Measurements from ENCODE around the gene RNU6-9.

RNU6-9 gene

GRCh38 chr19:896999-897398 is 3.7 kb downstream of the RNU6-9 start:
- TF ChIP-seq CTCF (IDR thresholded peaks at IDR 0.05) = no peak

GRCh38 chr19:897442-898039 is 4.3 kb downstream of the RNU6-9 start:
- TF ChIP-seq CTCF (IDR thresholded peaks at IDR 0.05) = no peak

- TF ChIP-seq CTCF (IDR thresholded peaks at IDR 0.05) = no peak
These were observed 5.4 kb downstream of the RNU6-9 start for GRCh38 chr19:898663-899062.

- no peak for TF ChIP-seq CTCF (IDR thresholded peaks at IDR 0.05)
These were observed 6.2 kb downstream of the RNU6-9 start for GRCh38 chr19:899336-900042.

GRCh38 chr19:900043-900301 is 6.7 kb downstream of the RNU6-9 start:
- no peak for TF ChIP-seq CTCF (IDR thresholded peaks at IDR 0.05)

- TF ChIP-seq CTCF (IDR thresholded peaks at IDR 0.05) = no peak
These were observed 7.2 kb downstream of the RNU6-9 start for GRCh38 chr19:900302-901111.

GRCh38 chr19:901216-902092 is 8.2 kb downstream of the RNU6-9 start:
- no peak for TF ChIP-seq CTCF (IDR thresholded peaks at IDR 0.05)

Measured in LNCAP (cell line).